ENCODE data around the gene TMIGD3.
"Not testable (repeated sequence)": the region's sequence is repeated elsewhere in the genome, so short reads cannot be mapped to it uniquely, and the experiment has no call there.

Gene TMIGD3

DNA sequence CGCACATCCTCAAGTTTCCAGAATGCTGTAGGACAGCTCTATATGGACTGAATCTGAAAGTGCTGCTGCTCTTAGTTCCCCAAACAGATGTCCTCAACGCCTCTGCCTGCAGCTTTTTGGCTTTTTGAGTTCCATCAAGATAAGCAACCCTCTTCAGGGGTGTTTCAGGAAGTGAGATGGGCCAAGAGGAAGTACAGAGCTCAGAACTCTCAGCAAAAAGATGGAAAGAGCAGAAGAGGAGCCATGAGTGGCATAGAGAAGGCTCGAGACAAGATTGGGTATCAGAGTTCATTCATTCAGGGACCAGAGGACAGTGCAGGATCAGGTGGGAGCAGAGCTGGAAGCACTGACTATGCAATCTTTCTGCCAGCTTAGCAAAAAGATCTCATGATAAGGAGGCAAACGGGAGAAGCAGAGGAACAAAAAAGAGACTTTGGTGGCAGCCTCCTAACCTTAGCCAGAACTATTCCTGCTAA lies at the start of gene TMIGD3, which contains the start of gene ADORA3:
TSS of gene TMIGD3 (minus strand) at position 49 of the 476 bp plus-strand sequence. CDS start 279 bp downstream, outside the sequence.
TSS of gene ADORA3 (minus strand) at position 49 of the 476 bp plus-strand sequence. CDS start 279 bp downstream, outside the sequence.
- no peak for DNase-seq (ENCODE audit: low read depth)

DNA sequence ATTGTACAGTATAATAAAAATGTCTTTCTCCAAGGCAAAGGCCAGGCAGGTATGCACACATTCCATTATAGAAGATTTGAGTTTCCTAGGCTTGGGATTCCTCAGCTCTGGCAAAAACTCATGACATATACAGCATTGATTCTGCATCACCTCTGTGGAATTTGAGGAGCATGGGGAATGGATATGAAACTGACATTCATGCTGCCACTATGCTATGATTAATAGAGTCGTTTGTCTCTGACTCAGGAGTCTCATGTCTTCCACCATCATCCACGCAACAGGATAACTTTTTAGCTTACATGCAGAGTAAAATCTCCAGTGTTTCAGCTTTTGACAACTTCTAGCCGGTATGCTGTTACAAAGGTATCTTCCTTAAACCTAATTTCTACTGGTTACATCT lies 49.8 kb upstream of the TMIGD3 start:
- DNase-seq (ENCODE audit: low read depth) = no peak

DNA sequence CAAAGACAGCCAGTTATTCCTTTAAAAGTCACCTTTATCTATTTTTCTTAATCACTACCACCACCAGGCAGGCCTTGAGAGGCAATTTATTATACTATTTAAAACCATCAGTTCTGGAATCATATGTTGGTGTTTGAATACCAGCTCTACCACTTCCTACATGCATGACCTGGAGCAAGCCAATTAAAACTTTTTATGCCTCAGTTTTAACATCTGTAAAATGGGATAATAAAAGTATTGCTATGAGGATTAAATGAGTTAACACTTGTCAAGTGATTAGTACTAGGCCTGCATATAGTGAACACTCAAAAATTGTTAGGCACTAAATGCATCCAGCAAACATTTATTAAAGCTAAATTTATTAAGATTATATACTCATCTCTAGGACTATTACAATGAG lies 49.2 kb upstream of the TMIGD3 start:
- no peak for DNase-seq (ENCODE audit: low read depth)

DNA sequence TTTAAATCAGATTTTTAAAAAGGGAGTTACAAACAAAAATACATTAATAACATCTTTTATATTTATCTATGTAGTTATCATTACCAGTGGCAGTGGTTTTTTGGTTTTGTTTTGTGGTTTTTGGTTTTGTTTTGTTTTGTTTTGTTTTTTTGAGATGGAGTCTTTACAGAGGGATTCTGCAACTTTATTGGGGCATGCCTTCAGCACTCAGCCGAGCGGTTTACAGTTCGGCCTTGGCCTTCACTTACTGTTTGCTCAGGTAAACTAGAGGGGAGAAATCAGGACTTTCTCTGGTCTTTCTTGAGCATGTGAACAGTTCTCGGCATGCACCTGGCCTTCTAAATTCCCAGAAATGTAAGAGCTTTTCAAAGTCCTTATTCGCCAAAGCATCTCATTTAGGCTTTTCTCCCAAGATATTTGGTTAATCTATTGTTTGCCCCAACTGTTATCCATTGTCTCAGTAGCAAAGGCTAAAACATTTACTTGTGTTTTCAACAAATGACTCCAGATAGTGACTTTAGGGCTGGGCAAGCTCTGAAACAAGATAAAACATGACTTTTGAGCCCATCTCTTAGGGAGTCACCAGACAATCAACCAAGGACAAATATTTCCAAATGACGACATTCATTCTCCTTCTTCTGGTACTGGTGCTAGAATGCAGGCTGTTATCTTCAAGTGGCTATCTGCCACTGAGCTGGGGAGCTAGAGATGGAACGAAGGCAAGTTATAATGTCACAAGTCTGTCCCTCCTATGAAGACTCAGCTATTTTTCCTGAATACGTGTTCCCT lies 48.4 kb upstream of the TMIGD3 start:
- no peak for DNase-seq (ENCODE audit: low read depth)

DNA sequence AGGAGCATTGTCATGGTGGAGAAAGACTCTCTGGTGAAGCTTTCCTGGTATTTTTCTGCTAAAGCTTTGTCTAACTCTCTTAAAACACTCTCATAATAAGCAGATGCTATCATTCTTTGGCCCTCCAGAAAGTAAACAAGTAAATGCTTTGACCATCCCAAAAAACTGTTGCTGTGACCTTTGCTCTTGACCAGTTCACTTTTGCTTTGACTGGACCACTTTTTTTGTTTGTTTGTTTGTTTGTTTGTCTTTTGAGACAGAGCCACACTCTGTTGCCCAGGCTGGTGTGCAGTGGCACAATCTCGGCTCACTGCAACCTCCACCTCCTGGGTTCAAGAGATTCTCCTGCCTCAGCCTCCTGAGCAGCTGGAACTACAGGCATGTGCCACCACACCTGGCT lies 44.4 kb upstream of the TMIGD3 start:
- DNase-seq (ENCODE audit: low read depth) = not testable (repeated sequence)

DNA sequence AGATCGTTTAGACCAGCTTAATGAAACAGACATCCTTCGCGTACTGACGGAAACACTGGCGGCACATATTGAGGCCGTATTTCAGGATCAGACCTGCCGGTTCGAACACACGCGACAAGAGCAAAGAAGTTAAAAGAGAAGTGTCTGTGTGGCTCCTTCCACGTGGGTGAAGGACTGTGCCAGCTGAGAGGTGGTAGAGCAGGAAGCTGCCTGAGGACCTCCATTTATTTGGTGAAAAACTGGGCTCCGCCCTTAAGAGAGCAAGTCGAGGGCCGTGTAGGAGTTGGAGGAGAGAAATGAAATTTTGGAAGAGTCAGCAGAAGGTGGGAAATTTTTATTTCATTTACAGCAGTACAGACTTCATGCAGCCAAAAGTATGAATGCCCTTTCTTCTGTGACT lies 38.8 kb upstream of the TMIGD3 start:
- no peak for DNase-seq (ENCODE audit: low read depth)

DNA sequence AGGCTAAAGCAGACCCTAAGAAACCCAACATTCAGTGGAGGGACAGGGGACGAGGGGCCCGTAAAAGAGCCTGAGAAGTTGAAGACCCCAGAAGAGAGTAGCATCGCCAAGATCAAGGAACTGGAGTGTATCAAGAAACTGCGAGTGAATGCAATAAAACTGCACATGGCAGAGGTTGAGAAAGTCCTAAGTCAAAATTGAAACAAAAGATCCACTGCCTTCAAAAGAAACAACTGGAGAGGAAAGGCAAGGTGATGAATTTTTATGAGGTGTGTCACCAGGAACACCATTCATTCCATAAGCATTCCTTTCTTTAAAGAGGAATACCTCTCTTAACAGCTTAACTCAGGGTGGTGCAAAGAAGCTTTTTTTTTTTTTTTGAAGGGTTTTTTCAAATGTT lies 38.3 kb upstream of the TMIGD3 start:
- no peak for DNase-seq (ENCODE audit: low read depth)

DNA sequence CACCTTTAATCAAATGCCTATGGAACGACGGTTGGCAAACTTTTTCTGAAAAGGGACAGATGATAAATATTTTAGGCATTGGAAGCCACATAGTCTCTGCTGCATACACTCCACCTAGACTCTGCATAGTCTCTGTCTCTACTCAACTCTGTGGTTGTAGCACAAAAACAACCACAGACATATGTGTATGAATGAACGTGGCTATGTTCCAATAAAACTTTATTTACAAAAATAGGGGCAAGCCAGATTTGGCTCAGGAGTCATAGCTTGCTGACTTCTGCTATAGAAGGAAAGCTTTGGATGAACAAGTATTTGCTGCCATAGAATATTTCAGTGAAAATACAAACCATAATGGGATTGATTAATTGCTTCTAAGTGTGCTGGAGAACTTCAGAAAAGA lies 37.5 kb upstream of the TMIGD3 start:
- DNase-seq (ENCODE audit: low read depth) = no peak

DNA sequence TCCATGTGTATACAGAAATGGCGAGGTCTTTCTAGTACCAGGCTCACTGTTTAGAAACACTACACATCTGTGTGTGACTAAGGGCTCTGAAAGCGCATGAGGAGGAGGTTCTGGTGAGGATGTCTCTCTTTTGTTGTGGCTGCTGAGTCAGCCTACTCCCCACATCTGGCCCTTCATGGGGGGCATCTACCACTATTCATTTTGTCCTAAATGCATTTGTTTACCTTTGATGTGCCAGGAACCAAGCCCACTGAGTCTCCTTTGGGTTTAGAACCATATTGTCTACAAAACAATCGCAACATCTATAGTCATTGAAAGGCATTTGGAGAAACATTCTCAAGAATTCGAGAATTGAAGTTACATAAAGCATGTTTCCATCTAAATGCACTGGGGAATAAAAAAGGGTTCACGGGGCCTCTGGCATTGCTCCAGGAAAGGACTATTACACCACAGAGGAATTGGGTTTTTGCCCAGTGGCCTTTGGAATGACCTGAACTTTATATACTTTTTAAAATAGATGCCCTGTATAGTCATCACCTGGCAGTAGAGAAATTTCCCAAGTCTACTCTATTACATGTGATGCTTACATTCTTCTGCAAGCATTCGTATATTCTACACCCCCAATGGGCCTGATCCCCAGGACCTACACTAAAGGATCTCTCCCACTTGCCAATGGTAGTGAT lies 35.1 kb upstream of the TMIGD3 start:
- no peak for DNase-seq (ENCODE audit: low read depth)

DNA sequence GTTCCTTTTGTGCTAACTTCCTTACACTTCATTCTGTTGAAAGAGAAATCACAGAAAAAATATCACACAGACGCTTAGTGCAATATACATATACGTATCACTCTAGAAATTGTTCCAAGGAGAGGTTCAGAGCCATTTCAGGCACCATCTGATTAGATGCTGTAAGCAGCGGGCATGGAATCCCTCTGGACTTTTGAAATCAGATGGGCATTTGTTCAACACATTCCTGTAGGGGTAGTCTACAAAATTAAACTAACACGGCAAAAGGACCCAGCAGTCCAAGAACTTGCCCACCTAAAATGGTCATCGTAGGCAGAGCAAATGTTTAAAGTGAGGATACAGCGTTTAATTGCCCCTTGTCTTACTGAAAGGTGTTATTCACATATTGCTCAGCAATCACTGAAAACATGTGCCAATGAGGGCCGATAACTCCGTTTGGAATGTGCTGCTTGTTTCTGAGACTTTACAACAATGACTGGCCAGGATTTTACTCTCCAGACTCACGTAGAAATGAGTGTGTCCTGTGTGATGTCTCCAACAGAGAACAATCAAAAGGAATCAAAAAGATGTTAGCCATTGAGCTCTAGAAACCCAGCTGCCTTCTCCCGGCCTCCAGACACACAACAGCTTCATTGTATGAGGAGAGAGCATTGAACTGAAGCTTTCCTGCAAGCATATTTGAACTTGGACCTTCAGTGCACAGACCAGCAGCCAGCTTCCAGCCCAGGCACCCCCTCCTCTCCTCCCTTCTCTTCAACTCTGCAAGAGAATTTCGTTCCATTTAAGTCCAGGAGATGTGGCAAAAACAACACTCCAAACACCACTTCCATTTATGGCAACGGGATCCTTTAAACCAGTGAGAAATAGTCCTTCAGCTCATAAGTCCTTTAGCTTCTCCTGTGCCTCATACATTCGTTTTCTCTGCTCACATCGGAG lies 32.1 kb upstream of the TMIGD3 start:
- DNase-seq (ENCODE audit: low read depth) = no peak

DNA sequence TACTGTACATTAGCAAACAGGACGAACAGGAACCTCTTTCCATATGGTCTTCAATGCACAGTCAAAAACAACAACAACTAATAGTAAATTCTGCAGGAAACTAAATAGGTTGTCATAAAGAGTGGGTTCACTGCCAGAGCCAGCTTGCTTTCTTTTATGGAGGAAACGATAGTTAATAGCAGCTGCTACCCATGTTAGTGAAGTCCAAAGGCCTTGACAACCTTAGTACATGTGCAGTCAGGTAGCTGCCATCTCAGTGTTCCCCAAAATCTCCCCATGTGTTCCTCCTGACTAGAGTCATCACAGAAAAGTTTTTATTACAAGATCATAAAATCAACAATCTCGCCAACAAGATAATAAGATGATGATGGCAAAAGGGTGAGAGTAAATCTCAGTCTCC lies 16.6 kb upstream of the TMIGD3 start:
- DNase-seq (ENCODE audit: low read depth) = no peak

DNA sequence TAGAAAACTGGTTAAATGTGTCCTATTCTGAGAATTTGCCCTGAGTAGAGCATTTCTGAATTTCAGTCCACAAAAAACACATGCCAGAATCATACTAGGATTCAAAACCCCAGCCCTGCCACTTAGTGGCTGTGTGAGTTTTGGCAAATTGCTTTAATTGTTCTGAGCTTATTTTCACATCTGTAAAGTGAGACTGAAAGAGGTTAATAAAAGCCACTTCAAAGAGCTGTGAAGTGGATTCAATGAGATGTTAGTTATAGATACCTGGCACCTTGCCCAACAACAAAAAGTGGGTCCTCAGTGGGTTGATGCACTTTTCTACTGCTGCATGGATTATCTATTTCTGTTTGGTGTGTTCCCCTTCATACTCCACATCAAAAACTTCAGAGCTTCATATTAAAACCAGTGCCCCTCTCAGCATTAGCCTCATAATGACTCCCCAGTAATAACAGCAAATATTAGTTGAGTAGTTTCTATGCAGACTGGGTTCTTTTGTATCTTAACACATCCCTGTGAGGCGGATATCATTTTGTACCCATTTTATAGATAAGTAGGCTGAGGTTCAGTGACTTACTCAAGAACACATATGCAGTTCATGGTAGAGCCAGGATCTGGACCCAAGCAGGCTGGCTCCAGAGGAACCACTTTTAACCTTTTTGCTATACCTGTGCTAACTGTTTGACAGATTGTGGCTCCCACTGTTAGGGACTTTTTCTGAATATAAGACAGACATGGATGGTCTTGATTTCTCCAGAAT lies 14.2 kb upstream of the TMIGD3 start:
- DNase-seq (ENCODE audit: low read depth) = no peak

DNA sequence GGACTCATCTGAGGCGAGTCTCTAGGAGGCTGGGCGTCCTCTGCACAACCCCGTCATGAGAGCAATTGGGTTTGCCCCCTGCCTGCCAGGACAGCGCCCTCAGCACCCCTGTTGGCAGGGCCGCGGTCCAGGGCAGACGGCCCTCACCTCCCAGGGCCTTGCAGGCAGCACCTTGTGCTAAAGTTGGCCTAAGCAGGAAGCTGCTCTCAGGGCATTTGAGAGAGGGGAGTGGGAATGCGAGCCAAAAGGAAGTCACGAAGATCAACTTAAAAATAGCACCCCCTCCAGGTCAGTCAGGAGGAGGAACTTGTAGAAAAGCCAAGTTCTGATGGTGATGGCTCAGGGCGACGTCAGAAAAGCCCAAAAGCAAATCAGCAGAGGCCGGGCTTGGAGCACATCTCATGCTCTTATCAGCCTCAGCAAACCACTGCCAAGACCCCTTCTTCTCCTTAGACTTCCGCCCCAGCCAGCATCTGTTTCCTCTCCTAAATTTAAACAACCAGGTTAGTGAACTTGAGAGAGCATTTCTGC lies 12.6 kb upstream of the TMIGD3 start:
- no peak for DNase-seq (ENCODE audit: low read depth)

DNA sequence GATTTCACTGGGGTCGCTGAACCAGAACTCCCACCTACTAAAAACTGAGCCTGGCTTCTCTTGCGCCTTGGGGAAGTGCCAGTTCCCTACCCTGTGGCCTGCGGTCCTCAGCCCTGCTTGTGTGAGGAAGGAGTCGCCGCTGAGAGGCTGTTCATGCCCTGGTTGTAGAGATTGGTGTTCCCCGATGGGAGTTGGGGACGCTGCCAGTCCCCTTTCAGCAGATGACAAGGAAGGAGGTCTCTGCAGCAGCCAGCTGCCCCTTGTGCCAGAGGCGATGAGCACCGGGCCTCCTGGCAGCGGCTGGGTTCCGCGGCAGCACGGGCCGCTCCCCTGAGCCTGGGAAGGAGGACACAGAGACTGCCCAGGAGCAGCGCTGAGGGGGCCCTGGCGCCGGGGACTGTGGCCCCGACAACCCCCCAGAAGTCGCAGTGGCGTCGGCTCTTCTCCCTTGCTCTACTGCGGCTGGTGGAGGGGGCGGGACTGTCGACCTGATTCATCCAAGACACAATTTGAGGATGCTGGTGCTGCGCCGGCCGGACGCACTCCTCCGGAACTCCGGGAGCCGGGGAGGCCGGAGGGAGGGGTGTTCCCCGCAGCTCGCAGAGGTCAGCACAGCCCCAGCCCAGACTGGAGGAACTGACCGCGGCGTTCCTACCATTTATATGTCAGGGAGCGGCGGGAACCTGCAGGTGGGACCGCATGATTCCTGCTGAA lies 12.0 kb upstream of the TMIGD3 start:
- no peak for DNase-seq (ENCODE audit: low read depth)

DNA sequence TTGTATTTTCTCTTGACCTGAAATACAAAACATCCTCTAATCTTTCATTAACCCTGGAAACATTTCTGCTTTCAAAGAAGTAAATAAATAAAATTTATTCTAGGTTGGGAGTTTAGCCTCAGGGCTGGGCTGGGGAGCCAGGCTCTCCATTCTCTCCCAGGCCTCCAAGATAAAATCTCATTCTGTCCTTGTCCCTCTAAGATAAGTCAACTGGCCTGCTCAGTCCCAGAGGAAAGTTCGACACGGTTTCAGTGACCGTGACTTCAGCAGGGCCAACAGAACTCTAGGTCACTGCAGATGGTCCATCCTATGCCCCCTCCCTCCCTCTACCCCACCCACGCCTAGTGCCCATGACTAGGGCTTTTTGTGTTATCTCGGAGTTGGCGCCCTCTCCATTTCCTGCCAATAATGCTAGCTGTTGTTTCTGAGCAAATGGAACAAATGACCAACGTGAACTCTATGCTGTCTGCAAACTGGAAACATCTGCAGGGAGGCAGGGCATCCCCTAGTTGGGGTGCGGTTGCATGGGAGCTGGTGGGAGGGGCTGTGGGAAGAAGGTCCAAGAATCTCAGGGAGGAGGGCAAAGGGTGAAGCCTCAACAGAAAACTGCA lies 10.1 kb upstream of the TMIGD3 start:
- DNase-seq (ENCODE audit: low read depth) = no peak

DNA sequence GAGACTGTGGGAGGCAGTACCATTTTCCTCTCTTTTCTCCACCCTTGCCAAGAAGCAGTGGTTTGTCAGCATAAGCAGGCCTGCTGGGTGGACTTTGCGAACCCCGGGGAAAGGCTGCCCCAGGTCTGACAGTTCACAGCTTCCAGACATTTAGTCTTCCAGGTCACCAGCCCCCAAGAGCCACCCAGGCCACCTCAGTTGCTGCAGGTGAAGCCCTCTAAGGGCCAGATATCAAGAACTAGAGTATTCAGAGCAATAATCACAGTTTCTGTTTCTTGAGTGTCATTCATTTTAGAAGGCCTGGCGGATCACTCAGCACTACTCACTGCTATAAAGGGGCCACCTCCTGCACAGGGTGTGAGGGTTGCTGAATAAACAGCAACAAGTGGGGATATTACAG lies 9.5 kb upstream of the TMIGD3 start:
- no peak for DNase-seq (ENCODE audit: low read depth)

DNA sequence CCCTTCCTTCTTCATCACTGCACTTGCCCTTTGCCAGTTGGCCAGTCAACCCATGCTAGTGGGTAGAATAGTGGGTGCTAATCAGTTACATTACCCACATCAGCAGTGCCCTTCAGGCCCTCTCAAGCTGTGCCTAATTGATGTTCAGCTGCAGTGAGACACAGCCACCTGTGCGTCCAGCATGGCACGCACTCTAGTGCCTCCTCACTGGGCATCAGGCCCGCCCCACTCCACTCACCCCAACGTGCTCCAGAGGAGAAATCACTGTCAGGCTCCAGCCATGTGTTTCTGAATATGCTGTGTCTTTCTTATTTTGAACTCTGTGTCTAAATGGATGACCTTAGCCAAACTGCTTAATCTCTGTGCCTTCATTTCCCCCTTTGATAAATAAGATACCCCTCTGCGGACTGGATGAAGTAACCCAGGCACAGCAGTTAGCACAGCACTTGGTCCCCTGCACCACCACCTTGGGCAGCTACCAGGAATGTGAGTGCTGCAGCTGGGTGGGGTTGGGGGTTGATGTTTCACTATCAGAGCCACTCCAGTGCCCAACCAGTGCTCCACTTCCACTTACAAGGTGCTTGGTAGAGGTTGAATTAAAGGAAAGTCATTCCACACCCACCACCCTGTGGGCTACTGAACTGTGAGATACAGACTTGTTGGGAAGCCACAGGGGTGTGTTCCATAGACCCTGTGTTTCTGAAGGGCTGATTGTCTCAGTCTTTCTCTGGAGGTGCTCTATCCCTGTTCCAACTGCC lies 8.9 kb upstream of the TMIGD3 start:
- no peak for DNase-seq (ENCODE audit: low read depth)

DNA sequence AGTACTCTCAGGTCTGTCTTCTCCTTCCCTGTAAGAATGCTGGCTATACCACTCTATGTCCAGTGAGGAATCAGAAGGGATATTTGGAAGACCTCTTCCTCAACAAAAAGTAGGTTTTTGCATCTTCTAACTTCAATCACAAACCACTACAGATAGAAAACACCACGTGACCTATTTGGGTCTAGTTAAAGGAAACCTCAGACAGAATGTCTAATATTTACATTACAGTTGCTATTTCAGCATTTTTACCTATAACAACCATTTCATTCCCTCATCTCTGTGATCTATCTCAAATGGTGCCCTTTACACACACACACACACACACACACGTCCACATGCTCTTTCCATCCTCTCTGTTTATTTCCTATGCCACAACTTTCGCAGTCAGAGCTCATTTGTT lies 7.9 kb upstream of the TMIGD3 start:
- no peak for DNase-seq (ENCODE audit: low read depth)

DNA sequence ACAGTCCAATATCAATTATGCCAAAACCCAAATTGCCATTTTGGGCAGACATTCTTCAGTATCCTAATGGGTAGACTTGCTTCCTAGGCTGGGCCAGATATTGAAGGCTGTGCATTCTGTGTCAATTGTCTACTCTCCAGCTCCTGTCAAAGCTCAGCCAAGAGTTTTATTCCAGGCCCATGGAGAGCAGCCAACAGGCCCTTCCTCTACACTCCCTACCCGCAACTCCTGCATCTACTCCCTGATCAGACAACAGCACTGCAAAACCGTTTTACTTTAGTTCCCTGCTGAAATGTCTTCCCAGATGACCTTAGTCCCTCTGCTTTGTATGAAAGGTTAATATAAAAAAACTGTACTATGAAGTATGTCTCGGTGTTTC lies 6.6 kb upstream of the TMIGD3 start:
- DNase-seq (ENCODE audit: low read depth) = no peak
